IMR-90 (cell line): ENCODE results near the gene SLC6A17.

Experiments
- BHLHE40 ChIP-seq: fragments of 150-350 bp; IDR thresholded peaks from 2 replicates; pipeline ENCODE4 v1.6.1; 2016; ENCODE audit warnings: mild to moderate bottlenecking, low read depth, low read length
- CTCF ChIP-seq: conservative IDR thresholded peaks from 2 replicates; pipeline ENCODE4 v1.5.1; 2012; ENCODE audit warnings: mild to moderate bottlenecking, low read depth, low read length, improper control_type of control experiment
- POLR2A ChIP-seq: IDR thresholded peaks from 2 replicates; pipeline ENCODE4 v1.6.1; 2012; ENCODE audit warnings: mild to moderate bottlenecking, low read depth, low read length
- RFX5 ChIP-seq: IDR thresholded peaks from 2 replicates; pipeline ENCODE4 v1.8.0; 2012; ENCODE audit warnings: low read depth, mild to moderate bottlenecking, low read length, moderate library complexity
- SMC3 ChIP-seq: fragments of 150-350 bp; IDR thresholded peaks from 2 replicates; pipeline ENCODE4 v1.6.1; 2016; ENCODE audit warnings: low read depth, mild to moderate bottlenecking, antibody characterized with exemption, low read length, moderate library complexity

DNA sequence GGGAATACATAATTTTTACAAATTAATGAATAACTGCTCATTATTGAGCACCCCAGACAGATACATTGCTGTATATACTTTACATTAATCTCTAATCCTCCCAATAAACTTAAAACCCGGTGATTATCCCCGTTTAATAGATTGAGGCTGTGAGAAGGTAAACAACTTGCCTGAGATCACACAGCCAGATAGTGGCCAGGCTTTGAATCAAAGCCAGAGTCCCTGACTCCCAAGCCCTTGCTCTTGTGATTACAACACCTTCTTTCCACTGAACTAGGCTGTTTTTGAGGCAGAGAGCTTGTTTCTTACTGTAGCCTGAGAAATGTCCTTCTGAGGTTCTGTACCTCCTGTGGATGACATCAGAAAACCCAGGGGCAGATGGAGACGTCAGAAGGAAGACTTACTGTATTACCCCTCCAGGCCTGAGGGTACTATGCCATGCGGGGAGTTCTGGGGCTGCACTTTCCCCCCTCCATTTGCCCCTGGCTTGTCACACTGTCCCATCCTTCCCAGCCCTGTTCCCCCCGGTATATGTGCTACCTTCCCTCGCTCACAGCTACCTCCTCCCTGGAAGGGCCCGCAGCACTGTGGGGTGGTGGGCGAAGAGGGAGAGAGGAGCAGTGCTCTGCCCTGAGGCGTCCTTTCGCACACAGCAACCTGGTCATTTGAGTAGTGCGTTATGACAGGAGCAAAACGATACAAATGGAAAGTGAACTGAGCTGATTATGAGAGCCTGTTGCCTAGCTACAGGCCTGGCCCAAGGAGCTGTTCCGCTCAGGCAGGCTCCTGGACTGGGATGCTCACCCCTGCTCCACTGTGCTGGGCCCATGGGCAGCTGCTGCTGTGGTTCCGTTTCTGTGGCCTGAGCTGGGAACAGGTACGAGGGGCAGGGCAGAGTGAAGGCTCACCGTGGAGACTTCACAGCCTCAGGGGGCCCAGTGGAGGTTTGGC, 64.4 kb downstream of the SLC6A17 start:
- TF ChIP-seq BHLHE40 (no peak), POLR2A (no peak), SMC3 (no peak), CTCF (no peak), RFX5 (no peak)
